Daoy (cell line): ENCODE measurements around the gene DCAF10. TPM values are rescaled to one million over a fixed set of nuclear protein-coding genes. Genes with fewer than 3 reads are reported as not detected.
A peak's percentile ranks its signal among the peaks of the same experiment; 100 is the strongest.
"Not testable (repeated sequence)": the region's sequence is repeated elsewhere in the genome, so short reads cannot be mapped to it uniquely, and the experiment has no call there.

Experiments
- DNase-seq: peaks from one replicate; pipeline ENCODE4 v3.0.0-alpha.2; 2015; ENCODE audit warnings: low read depth
- total RNA-seq: library from RNA; depleted of rRNA; stranded (reverse); fragments of >200 nt; shearing (Covaris generic); gene quantifications from 2 replicates; pipeline ENCODE4 v1.2.3, GENCODE V29; 2014; rRNA removed

The DCAF10 gene
- total RNA-seq, 1 experiment from 2014 or later = 15.0 TPM

GRCh38 chr9:37909326-37909725 is 108.7 kb downstream of the DCAF10 start:
- DNase-seq = no peak

GRCh38 chr9:37909836-37910235 is 109.2 kb downstream of the DCAF10 start:
- not testable (repeated sequence) for DNase-seq

- no peak for DNase-seq
Observed at GRCh38 chr9:37910271-37910670, 109.7 kb downstream of the DCAF10 start.

GRCh38 chr9:37911271-37911681 is 110.7 kb downstream of the DCAF10 start:
- no peak for DNase-seq

- peak; percentile 83 for DNase-seq
Observed at GRCh38 chr9:37913480-37914153, 113.0 kb downstream of the DCAF10 start.

- no peak for DNase-seq
Observed at GRCh38 chr9:37914154-37914551, 113.6 kb downstream of the DCAF10 start.

GRCh38 chr9:37914701-37915358 is 114.2 kb downstream of the DCAF10 start:
- no peak for DNase-seq

GRCh38 chr9:37915911-37916470 is 115.4 kb downstream of the DCAF10 start:
- no peak for DNase-seq

- DNase-seq = no peak
Observed at GRCh38 chr9:37916471-37917312, 116.1 kb downstream of the DCAF10 start.

Other genes starting within 250 kb of the DCAF10 start
- gene FBXO10, start 224.4 kb upstream of the DCAF10 start, total RNA-seq = 4.9 and 7.0 TPM in 2 replicates
- 512 and 562 TPM in 2 replicates for gene TOMM5, start 208.2 kb upstream of the DCAF10 start, total RNA-seq
- gene FRMPD1, start 149.8 kb upstream of the DCAF10 start, total RNA-seq = 0.03 and 0.06 TPM in 2 replicates
- gene TRMT10B, start 47.0 kb upstream of the DCAF10 start, total RNA-seq = 2.5 and 4.1 TPM in 2 replicates
- 167 and 280 TPM in 2 replicates for gene EXOSC3, start 15.7 kb upstream of the DCAF10 start, total RNA-seq
- 39.9 and 40.3 TPM in 2 replicates for gene SLC25A51, start 103.3 kb downstream of the DCAF10 start, total RNA-seq